Ureter (tissue), 1 donor: ENCODE results near the gene CCDC88C. TPM values are rescaled to one million over a fixed set of nuclear protein-coding genes. Genes with fewer than 3 reads are reported as not detected.
"Not testable (repeated sequence)": the region's sequence is repeated elsewhere in the genome, so short reads cannot be mapped to it uniquely, and the experiment has no call there.

Experiments
- DNase-seq: peaks from one replicate; pipeline ENCODE4 v3.0.0-alpha.2; 2020; ENCODE audit warnings: low spot score
- total RNA-seq: library from RNA; stranded (reverse); gene quantifications from one replicate; pipeline ENCODE4 v1.2.4, GENCODE V29; 2023
- donor health status: DM: yes; HTN: yes; CAD: no.

CCDC88C gene
- total RNA-seq, result 49.0 TPM

- no peak for DNase-seq
Observed at GRCh38 chr14:91417120-91417982, at the start of gene CCDC88C. Gene CCDC88C (minus strand): TSS chr14:91417820. CDS start chr14:91417690, 130 bp downstream.

GRCh38 chr14:91466192-91466591, 48.6 kb upstream of the CCDC88C start:
- no peak for DNase-seq

- no peak for DNase-seq
Observed at GRCh38 chr14:91464615-91465205, 47.1 kb upstream of the CCDC88C start.

GRCh38 chr14:91458612-91459011, 41.0 kb upstream of the CCDC88C start:
- DNase-seq, result no peak

- DNase-seq, result no peak
Observed at GRCh38 chr14:91456283-91456682, 38.7 kb upstream of the CCDC88C start.

- DNase-seq, result no peak
Observed at GRCh38 chr14:91454580-91454979, 37.0 kb upstream of the CCDC88C start.

GRCh38 chr14:91454155-91454554, 36.5 kb upstream of the CCDC88C start:
- no peak for DNase-seq

- no peak for DNase-seq
Observed at GRCh38 chr14:91453744-91454143, 36.1 kb upstream of the CCDC88C start.

GRCh38 chr14:91444335-91445020, 26.9 kb upstream of the CCDC88C start:
- no peak for DNase-seq

GRCh38 chr14:91439345-91439744, 21.7 kb upstream of the CCDC88C start:
- DNase-seq, result no peak

- no peak for DNase-seq
Observed at GRCh38 chr14:91438845-91439244, 21.2 kb upstream of the CCDC88C start.

- not testable (repeated sequence) for DNase-seq
Observed at GRCh38 chr14:91436266-91436665, 18.6 kb upstream of the CCDC88C start.

- no peak for DNase-seq
Observed at GRCh38 chr14:91429385-91429784, 11.8 kb upstream of the CCDC88C start.

- not testable (repeated sequence) for DNase-seq
Observed at GRCh38 chr14:91428931-91429330, 11.3 kb upstream of the CCDC88C start.

- DNase-seq, result not testable (repeated sequence)
Observed at GRCh38 chr14:91425531-91425944, 7.9 kb upstream of the CCDC88C start.

- DNase-seq, result no peak
Observed at GRCh38 chr14:91424813-91425530, 7.4 kb upstream of the CCDC88C start.

- peak; percentile 18 for DNase-seq
Observed at GRCh38 chr14:91420686-91421085, 3.1 kb upstream of the CCDC88C start.

GRCh38 chr14:91419451-91419850, 1.8 kb upstream of the CCDC88C start:
- no peak for DNase-seq

- DNase-seq, result no peak
Observed at GRCh38 chr14:91419044-91419397, 1.4 kb upstream of the CCDC88C start.

GRCh38 chr14:91418387-91419043, 895 bp upstream of the CCDC88C start:
- peak; percentile 74 for DNase-seq

- no peak for DNase-seq
Observed at GRCh38 chr14:91417983-91418386, 365 bp upstream of the CCDC88C start.

- no peak for DNase-seq
Observed at GRCh38 chr14:91416744-91417119, 888 bp downstream of the CCDC88C start.
